IPS-18c (cell line): ENCODE data around the gene AGT.
"Not testable (repeated sequence)": the region's sequence is repeated elsewhere in the genome, so short reads cannot be mapped to it uniquely, and the experiment has no call there.

Source experiments
- H3K4me3 ChIP-seq: 2 replicates; pipeline ENCODE4 v1.7.0; 2013; ENCODE audit warnings: low read depth, mild to moderate bottlenecking, low read length, moderate library complexity; ENCODE audit not compliant: insufficient read depth
- H3K9me3 ChIP-seq: one replicate; pipeline ENCODE4 v1.6.1; 2013; ENCODE audit warnings: mild to moderate bottlenecking, low read length, moderate library complexity; ENCODE audit not compliant: control insufficient read depth, insufficient read depth

Gene AGT

GRCh38 chr1:230747890-230748800 lies 34.2 kb upstream of the AGT start:
- H3K4me3 ChIP-seq, result no peak overlapping the region
- no peaks in the 10 kb centered on the region for H3K9me3 ChIP-seq

DNA sequence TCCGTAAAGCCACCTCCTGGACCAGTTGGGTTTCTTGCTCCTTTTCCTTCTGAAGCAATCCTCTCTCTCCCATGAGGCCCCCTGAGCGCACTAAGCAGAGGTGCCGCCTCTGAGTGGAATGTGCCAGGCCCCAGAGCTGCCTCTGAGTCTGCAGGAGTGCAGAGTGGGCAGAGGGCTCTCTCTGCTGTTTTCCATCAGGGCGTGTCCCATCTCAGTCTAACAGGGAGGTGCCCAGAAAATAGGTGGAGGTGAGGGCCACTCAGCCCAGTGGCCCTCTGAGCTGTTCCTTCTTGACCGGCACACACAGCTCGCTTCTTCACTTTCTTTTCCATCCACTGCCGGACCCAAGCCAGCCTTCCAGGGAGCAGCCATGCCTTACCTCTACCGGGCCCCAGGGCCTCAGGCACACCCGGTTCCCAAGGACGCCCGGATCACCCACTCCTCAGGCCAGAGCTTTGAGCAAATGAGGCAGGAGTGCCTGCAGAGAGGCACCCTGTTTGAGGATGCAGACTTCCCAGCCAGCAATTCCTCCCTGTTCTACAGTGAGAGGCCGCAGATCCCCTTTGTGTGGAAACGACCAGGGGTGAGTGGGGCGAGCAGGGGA lies 33.3 kb upstream of the AGT start, which contains the start of gene CAPN9:
CAPN9 (plus strand) TSS at position 262 of the 604 bp plus-strand sequence; CDS start at position 371, 109 bp downstream.
- H3K9me3 ChIP-seq, result no peaks in the 10 kb centered on the region

DNA sequence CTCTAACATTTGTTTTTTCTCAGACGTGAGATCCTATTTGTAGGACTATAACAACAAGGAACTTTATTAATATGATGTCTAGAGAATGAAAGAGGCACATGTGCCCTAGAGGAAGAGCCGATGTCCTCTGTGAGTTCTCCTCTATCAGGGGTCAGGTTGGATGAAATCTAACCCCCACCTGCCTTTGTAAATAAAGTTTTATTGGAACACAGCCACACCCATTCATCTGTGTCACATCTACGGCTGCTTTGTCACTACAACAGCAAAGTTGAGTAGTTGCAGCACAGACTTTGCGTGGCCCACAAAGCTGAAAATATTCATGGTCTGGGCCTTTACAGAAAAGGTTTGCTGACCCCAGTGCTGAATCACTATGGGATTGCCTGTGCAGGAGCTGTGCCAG lies 32.7 kb upstream of the AGT start:
- Histone ChIP-seq H3K4me3 (no peak overlapping the region), H3K9me3 (no peaks in the 10 kb centered on the region)

More for the DNA sequence above, 33.3 kb upstream of the AGT start, which contains the start of gene CAPN9:
- H3K4me3 ChIP-seq, result no peak within 1 kb of the TSS

DNA sequence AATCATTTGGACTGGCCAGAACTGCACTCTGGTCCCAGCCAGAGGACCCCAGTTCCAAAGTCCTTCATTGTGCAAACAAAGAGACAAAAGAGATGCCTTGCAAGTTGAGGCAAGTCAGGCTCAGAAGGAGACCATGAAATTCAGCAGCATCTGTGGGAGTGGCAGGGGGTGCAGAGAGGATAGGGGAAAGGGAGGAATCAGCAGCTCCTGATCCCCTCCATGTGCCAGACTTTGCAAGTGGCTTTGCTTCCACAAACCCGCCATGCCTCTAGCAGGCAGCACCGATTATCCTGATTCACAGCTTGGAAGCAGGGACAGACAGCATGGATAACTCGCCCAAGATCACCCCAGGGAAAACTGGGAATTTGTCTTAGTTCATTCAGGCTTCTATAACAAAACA lies 31.1 kb upstream of the AGT start:
- no peak overlapping the region for H3K4me3 ChIP-seq
- H3K9me3 ChIP-seq, result no peaks in the 10 kb centered on the region

- no peaks in the 10 kb centered on the region for H3K9me3 ChIP-seq
- no peak overlapping the region for H3K4me3 ChIP-seq
These were observed 30.5 kb upstream of the AGT start for GRCh38 chr1:230744382-230744781.

DNA sequence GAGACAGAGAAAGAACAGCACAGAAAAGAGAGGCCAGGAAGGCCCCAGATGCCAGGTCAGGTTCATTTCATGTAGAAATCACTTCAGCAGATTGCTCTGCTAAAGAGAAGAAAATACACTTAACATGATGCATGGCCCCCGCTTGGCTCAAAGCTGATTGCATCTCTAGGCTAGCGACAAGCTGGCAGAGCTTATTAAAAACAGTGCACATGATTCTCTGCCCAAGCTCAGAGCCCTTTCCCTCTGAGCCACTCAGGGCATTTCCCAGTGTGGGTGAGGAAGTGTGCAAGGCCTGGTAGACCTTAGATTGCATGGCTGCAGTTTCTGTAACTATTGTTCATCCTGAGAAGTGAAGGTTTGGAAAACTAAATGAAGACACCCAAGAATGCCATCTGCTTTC lies 30.0 kb upstream of the AGT start:
- no peak overlapping the region for H3K4me3 ChIP-seq
- H3K9me3 ChIP-seq, result no peaks in the 10 kb centered on the region

DNA sequence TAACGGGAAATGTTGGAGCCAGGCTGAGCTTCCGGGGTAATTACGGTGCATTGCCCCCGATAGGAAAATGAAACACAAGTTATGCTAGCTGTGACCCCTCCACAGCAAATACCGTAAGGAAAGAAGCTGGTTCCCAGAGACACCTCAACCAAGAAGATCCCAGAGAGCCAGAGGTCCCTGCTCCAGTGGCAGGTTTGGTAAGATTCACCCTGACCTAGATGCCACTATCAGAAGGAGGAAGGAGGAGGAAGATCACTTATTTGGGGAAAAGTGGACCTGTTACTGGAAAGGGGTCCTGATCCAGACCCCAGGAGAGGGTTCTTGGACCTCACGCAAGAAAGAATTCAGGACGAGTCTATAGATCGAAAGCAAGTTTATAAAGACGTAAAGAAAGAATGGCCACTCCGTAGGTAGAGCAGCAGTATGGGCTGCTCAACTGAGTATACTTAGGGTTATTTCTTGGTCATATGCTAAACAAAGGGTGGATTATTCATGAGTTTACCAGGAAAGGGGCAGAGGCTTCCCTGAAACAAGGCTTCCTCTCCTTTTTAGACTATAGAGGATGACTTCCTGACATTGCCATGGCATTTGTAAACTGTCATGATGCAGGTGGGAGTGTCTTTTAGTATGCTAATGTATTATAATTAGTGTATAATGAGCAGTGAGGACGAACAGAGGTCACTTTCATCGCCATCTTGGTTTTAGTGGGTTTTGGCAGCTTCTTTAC lies 25.8 kb upstream of the AGT start:
- Histone ChIP-seq H3K4me3 (no peak overlapping the region), H3K9me3 (no peaks in the 10 kb centered on the region)

DNA sequence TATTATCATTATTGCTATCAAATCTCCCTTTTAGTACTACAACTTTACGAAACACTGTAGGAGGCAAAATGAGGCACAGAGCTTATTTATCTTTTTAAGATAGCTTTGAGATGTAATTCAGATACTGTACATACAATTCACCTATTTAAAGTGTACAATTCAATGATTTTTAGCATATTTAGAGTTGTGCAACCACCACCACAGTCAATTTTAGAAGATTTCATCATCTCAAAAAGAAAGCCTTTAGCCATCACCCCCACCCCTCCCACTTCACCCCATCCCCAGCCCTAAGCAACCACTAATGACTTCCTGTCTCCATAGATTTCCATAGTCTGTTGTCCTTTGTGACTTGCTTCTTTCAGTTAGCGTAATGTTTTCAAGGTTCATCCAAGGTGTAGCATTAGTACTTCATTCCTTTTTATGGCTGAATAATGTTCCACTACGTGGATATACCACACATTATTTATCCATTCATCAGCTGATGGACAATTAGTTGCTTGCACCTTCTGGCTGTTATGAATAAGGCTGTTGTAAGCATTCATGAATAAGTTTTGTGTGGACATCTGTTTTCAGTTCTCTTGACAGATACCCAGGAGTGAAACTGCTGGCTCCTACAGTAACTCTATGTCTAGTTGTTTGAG lies 23.8 kb upstream of the AGT start:
- H3K4me3 ChIP-seq, result no peak overlapping the region
- no peaks in the 10 kb centered on the region for H3K9me3 ChIP-seq

- H3K9me3 ChIP-seq, result no peaks in the 10 kb centered on the region
- H3K4me3 ChIP-seq, result no peak overlapping the region
These were observed 21.5 kb upstream of the AGT start for GRCh38 chr1:230735447-230735846.

GRCh38 chr1:230730977-230731376 lies 17.1 kb upstream of the AGT start:
- no peak overlapping the region for H3K4me3 ChIP-seq
- no peaks in the 10 kb centered on the region for H3K9me3 ChIP-seq

GRCh38 chr1:230728710-230729392 lies 14.9 kb upstream of the AGT start:
- Histone ChIP-seq H3K9me3 (no peaks in the 10 kb centered on the region), H3K4me3 (no peak overlapping the region)

DNA sequence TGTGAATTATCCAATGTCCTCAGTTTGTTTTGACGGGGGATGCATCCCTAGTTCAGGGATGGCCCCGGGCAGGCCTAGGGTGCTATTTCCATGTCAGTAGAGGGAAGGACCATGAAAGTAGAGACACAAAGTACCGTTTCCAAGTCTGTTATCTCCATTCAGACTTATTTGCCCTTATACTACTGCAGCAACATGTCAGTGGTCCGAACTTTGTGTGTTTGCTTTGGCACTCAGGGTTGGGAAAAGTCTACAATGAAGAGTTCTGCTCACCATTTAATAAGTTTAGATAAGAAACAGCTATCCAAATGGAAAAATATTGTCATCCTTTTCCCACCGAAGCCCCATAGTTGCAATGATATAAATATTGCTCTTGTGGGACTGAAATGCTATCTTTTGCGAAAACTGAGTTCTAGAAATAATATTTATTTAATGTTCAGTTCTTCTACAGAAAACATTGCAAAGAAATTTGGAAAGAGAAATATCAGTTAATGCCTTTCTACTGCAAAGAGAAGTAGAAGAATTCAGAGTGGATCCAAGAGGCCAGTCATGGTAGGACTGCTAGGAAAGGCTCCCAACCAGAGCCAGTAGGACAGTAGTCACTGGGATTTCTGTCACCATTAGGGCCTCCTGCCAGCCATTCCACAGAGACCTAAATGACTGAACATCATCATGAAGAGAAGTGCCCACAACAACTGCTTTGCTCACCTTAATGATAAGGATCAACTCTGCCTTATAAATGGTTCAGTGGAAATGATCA lies 11.5 kb upstream of the AGT start:
- Histone ChIP-seq H3K4me3 (no peak overlapping the region), H3K9me3 (peaks cover 3% of the 10 kb centered on the region)

- H3K9me3 ChIP-seq, H3K4me3 ChIP-seq: not testable (repeated sequence)
These were observed 8.1 kb upstream of the AGT start for GRCh38 chr1:230721849-230722522.

- Histone ChIP-seq H3K9me3 (no peaks in the 10 kb centered on the region), H3K4me3 (no peak overlapping the region)
These were observed 3.3 kb upstream of the AGT start for GRCh38 chr1:230717251-230717650.

DNA sequence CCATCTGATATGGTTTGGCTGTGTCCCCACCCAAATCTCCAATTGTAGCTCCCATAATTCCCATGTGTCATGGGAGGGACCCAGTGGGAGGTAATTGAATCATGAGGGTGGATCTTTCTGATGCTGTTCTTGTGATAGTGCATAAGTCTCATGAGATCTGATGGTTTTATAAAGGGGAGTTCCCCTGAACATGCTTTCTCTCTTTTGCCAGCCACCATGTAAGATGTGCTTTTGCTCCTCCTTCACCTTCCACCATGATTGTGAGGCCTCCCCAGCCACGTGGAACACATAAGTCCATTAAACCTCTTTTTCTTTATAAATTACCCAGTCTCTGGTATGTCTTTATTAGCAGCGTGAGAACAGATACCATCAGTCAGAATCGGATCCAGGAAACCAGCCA lies 2.5 kb upstream of the AGT start:
- not testable (repeated sequence) for H3K9me3 ChIP-seq, H3K4me3 ChIP-seq

DNA sequence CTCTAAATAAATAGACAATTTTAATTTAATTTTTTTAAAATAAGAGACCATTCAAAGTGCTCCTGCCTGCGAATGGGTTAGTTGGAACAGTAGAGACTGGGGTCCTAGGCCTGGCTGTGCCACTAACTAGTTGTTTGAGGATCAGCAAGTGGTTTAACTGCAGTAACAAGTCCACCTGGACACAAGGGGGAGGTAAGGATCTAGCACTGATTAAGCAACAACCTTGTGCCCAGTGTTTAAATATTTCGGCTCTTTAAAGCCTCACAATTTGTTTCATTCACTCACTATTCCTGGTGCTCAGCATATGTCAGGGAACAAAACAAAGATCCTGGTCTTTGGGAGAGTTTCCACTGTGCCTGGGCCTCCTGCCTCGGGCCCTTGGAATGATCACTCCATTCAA lies 1.6 kb upstream of the AGT start:
- Histone ChIP-seq H3K4me3 (no peak overlapping the region), H3K9me3 (no peaks in the 10 kb centered on the region)
